ENCODE results near the gene CD70. TPM values are rescaled to one million over a fixed set of nuclear protein-coding genes. Genes with fewer than 3 reads are reported as not detected.

Gene CD70
- total and polyA plus RNA-seq, 8 donors: 0.18 TPM; not detected in 7

GRCh38 chr19:6540918-6541689 lies 49.8 kb downstream of the CD70 start:
- 69 to 75% (median 71%) methylated on average over 13 of the region's 13 CpGs for WGBS, 5 donors
- DNase-seq: no peak
- Histone ChIP-seq H3K36me3 (no peaks in the 10 kb centered on the region), H3K27me3 (peaks cover 0 to 21% (median 0%) of the 10 kb centered on the region in 3 donors), H3K27ac (no peak overlapping the region), H3K4me1 (no peaks in the 10 kb centered on the region), H3K4me3 (no peak overlapping the region), H3K9me3 (peaks cover 0 to 7% (median 0%) of the 10 kb centered on the region in 4 donors)
- intact Hi-C loops (cut with DNase I; ENCODE audit: low total_unique reads): no loop called here
- TF ChIP-seq EP300 (IDR thresholded peaks at IDR 0.05) (no peak), POLR2A (IDR thresholded peaks at IDR 0.05) (no peak), CTCF (IDR thresholded peaks at IDR 0.05) (no peak), POLR2AphosphoS5 (IDR thresholded peaks at IDR 0.05) (no peak)

GRCh38 chr19:6539514-6539913 lies 51.4 kb downstream of the CD70 start:
- Histone ChIP-seq H3K36me3 (no peaks in the 10 kb centered on the region), H3K27ac (no peak overlapping the region), H3K4me1 (peaks cover 0 to 3% (median under 1%) of the 10 kb centered on the region in 4 donors), H3K4me3 (no peak overlapping the region), H3K9me3 (peaks cover 0 to 7% (median 0%) of the 10 kb centered on the region in 4 donors), H3K27me3 (peaks cover 0 to 17% (median 4%) of the 10 kb centered on the region in 3 donors)
- no peak for DNase-seq
- TF ChIP-seq POLR2A (IDR thresholded peaks at IDR 0.05) (no peak), POLR2AphosphoS5 (IDR thresholded peaks at IDR 0.05) (no peak)
- intact Hi-C loops (cut with DNase I; ENCODE audit: low total_unique reads): no loop called here
- 77 to 90% (median 82%) methylated on average over 6 of the region's 6 CpGs for WGBS, 5 donors

Small RNAs within 50 kb of the gene (small RNA-seq; reads per million reads assigned to genes)
- 0 reads per million in 4 donors for gene RF00019

Other genes starting within 250 kb of the CD70 start
- gene CLPP, start 229.6 kb downstream of the CD70 start, total RNA-seq: 10 to 100 TPM in 4 of 5 donors, 1 to 10 TPM in 1; 5.8 to 67.1 (median 24.0) TPM
- gene CLPP, start 229.6 kb downstream of the CD70 start, polyA plus RNA-seq: 10 to 100 TPM; 73.3 to 76.5 (median 75.0) TPM
- 100 to 1,000 TPM in 1 of 5 donors, 10 to 100 TPM in 3, 1 to 10 TPM in 1; 5.3 to 138 (median 21.3) TPM for gene ALKBH7, start 218.4 kb downstream of the CD70 start, total RNA-seq
- 100 to 1,000 TPM in 1 of 3 donors, 10 to 100 TPM in 2; 81.1 to 122 (median 87.2) TPM for gene ALKBH7, start 218.4 kb downstream of the CD70 start, polyA plus RNA-seq
- 1 to 10 TPM in 4 of 5 donors, not detected in 1; 1.1 to 2.8 (median 1.9) TPM for gene PSPN, start 215.2 kb downstream of the CD70 start, total RNA-seq
- gene PSPN, start 215.2 kb downstream of the CD70 start, polyA plus RNA-seq: 1 to 10 TPM in 2 of 3 donors, under 1 TPM in 1; 0.92 to 2.2 (median 1.1) TPM
- 10 to 100 TPM in 4 of 5 donors, 1 to 10 TPM in 1; 9.8 to 46.7 (median 22.8) TPM for gene GTF2F1, start 198.0 kb downstream of the CD70 start, total RNA-seq
- gene GTF2F1, start 198.0 kb downstream of the CD70 start, polyA plus RNA-seq: 10 to 100 TPM; 34.4 to 62.8 (median 41.7) TPM
- gene KHSRP, start 166.3 kb downstream of the CD70 start, total RNA-seq: 100 to 1,000 TPM; 111 to 130 (median 112) TPM
- gene KHSRP, start 166.3 kb downstream of the CD70 start, polyA plus RNA-seq: 100 to 1,000 TPM in 1 of 3 donors, 10 to 100 TPM in 2; 49.1 to 103 (median 79.3) TPM
- gene SLC25A41, start 157.4 kb downstream of the CD70 start, total RNA-seq: 1 to 10 TPM in 1 of 5 donors, not detected in 4; 4.9 TPM
- gene SLC25A41, start 157.4 kb downstream of the CD70 start, polyA plus RNA-seq: under 1 TPM in 1 of 3 donors, not detected in 2; 0.80 TPM
- 100 to 1,000 TPM in 1 of 5 donors, 10 to 100 TPM in 4; 20.7 to 191 (median 60.1) TPM for gene SLC25A23, start 131.4 kb downstream of the CD70 start, total RNA-seq
- 10 to 100 TPM; 30.8 to 42.5 (median 34.2) TPM for gene SLC25A23, start 131.4 kb downstream of the CD70 start, polyA plus RNA-seq
- 100 to 1,000 TPM in 1 of 5 donors, 10 to 100 TPM in 3, 1 to 10 TPM in 1; 7.6 to 203 (median 46.1) TPM for gene CRB3, start 126.9 kb downstream of the CD70 start, total RNA-seq
- gene CRB3, start 126.9 kb downstream of the CD70 start, polyA plus RNA-seq: 10 to 100 TPM; 34.3 to 66.6 (median 51.9) TPM
- gene DENND1C, start 109.4 kb downstream of the CD70 start, total RNA-seq: 10 to 100 TPM in 1 of 5 donors, 1 to 10 TPM in 2, under 1 TPM in 2; 0.45 to 15.2 (median 1.1) TPM
- 1 to 10 TPM; 2.5 to 3.1 (median 2.9) TPM for gene DENND1C, start 109.4 kb downstream of the CD70 start, polyA plus RNA-seq
- gene TUBB4A, start 88.8 kb downstream of the CD70 start, total RNA-seq: 1 to 10 TPM in 2 of 5 donors, under 1 TPM in 1, not detected in 2; 0.89 to 3.9 (median 1.1) TPM
- gene TUBB4A, start 88.8 kb downstream of the CD70 start, polyA plus RNA-seq: under 1 TPM in 2 of 3 donors, not detected in 1; 0.76 to 0.85 TPM
- gene TNFSF9, start 60.1 kb downstream of the CD70 start, total RNA-seq: not detected
- under 1 TPM in 1 of 3 donors, not detected in 2; 0.85 TPM for gene TNFSF9, start 60.1 kb downstream of the CD70 start, polyA plus RNA-seq
- gene TNFSF14, start 79.0 kb upstream of the CD70 start, total RNA-seq: 10 to 100 TPM in 1 of 5 donors, 1 to 10 TPM in 1, under 1 TPM in 1, not detected in 2; 0.14 to 60.1 (median 1.1) TPM
- gene TNFSF14, start 79.0 kb upstream of the CD70 start, polyA plus RNA-seq: 1 to 10 TPM in 1 of 3 donors, under 1 TPM in 2; 0.56 to 1.1 (median 0.60) TPM
- gene C3, start 129.5 kb upstream of the CD70 start, total RNA-seq: 1,000 to 10,000 TPM in 1 of 5 donors, 100 to 1,000 TPM in 2, 10 to 100 TPM in 2; 35.3 to 1,672 (median 430) TPM
- 100 to 1,000 TPM in 1 of 3 donors, 10 to 100 TPM in 2; 22.8 to 367 (median 75.0) TPM for gene C3, start 129.5 kb upstream of the CD70 start, polyA plus RNA-seq
- 10 to 100 TPM; 28.1 to 78.6 (median 54.2) TPM for gene GPR108, start 146.4 kb upstream of the CD70 start, total RNA-seq
- gene GPR108, start 146.4 kb upstream of the CD70 start, polyA plus RNA-seq: 100 to 1,000 TPM in 1 of 3 donors, 10 to 100 TPM in 2; 59.9 to 132 (median 64.4) TPM
- gene TRIP10, start 148.5 kb upstream of the CD70 start, total RNA-seq: 10 to 100 TPM; 30.1 to 91.5 (median 86.9) TPM
- gene TRIP10, start 148.5 kb upstream of the CD70 start, polyA plus RNA-seq: 100 to 1,000 TPM in 1 of 3 donors, 10 to 100 TPM in 2; 44.9 to 111 (median 46.8) TPM
- gene SH2D3A, start 176.3 kb upstream of the CD70 start, total RNA-seq: 10 to 100 TPM in 4 of 5 donors, 1 to 10 TPM in 1; 8.8 to 71.3 (median 43.0) TPM
- 10 to 100 TPM; 19.9 to 23.6 (median 20.2) TPM for gene SH2D3A, start 176.3 kb upstream of the CD70 start, polyA plus RNA-seq
- gene VAV1, start 181.6 kb upstream of the CD70 start, total RNA-seq: 100 to 1,000 TPM in 1 of 5 donors, 1 to 10 TPM in 4; 2.2 to 130 (median 4.4) TPM
- gene VAV1, start 181.6 kb upstream of the CD70 start, polyA plus RNA-seq: 1 to 10 TPM; 1.7 to 3.7 (median 3.6) TPM

Data from stomach (tissue), 9 donors.